Measurements from ENCODE around the gene PXDN.

The PXDN gene

GRCh38 chr2:1617425-1618021, 126.8 kb downstream of the PXDN start:
- no peak for DNase-seq (ENCODE audit: low read depth, low spot score)

GRCh38 chr2:1614564-1614963, 129.8 kb downstream of the PXDN start:
- DNase-seq (ENCODE audit: low read depth, low spot score): no peak

- no peak for DNase-seq (ENCODE audit: low read depth, low spot score)
These were observed 130.5 kb downstream of the PXDN start for GRCh38 chr2:1613731-1614354.

- no peak for DNase-seq (ENCODE audit: low read depth, low spot score)
These were observed 131.3 kb downstream of the PXDN start for GRCh38 chr2:1613078-1613445.

- no peak for DNase-seq (ENCODE audit: low read depth, low spot score)
These were observed 131.8 kb downstream of the PXDN start for GRCh38 chr2:1612391-1613077.

- DNase-seq (ENCODE audit: low read depth, low spot score): no peak
These were observed 132.4 kb downstream of the PXDN start for GRCh38 chr2:1611886-1612285.

- no peak for DNase-seq (ENCODE audit: low read depth, low spot score)
These were observed 134.2 kb downstream of the PXDN start for GRCh38 chr2:1610096-1610485.

- DNase-seq (ENCODE audit: low read depth, low spot score): no peak
These were observed 134.7 kb downstream of the PXDN start for GRCh38 chr2:1609485-1610095.

GRCh38 chr2:1609040-1609439, 135.3 kb downstream of the PXDN start:
- DNase-seq (ENCODE audit: low read depth, low spot score): no peak

GRCh38 chr2:1607971-1608688, 136.2 kb downstream of the PXDN start:
- no peak for DNase-seq (ENCODE audit: low read depth, low spot score)

GRCh38 chr2:1607236-1607920, 136.9 kb downstream of the PXDN start:
- DNase-seq (ENCODE audit: low read depth, low spot score): no peak

GRCh38 chr2:1606421-1607235, 137.7 kb downstream of the PXDN start:
- DNase-seq (ENCODE audit: low read depth, low spot score): no peak

- no peak for DNase-seq (ENCODE audit: low read depth, low spot score)
These were observed 138.3 kb downstream of the PXDN start for GRCh38 chr2:1606046-1606400.

- DNase-seq (ENCODE audit: low read depth, low spot score): no peak
These were observed 138.9 kb downstream of the PXDN start for GRCh38 chr2:1605102-1606045.

GRCh38 chr2:1603521-1603920, 140.8 kb downstream of the PXDN start:
- DNase-seq (ENCODE audit: low read depth, low spot score): no peak

- no peak for DNase-seq (ENCODE audit: low read depth, low spot score)
These were observed 141.3 kb downstream of the PXDN start for GRCh38 chr2:1603059-1603458.

GRCh38 chr2:1602278-1603010, 141.9 kb downstream of the PXDN start:
- DNase-seq (ENCODE audit: low read depth, low spot score): no peak

- no peak for DNase-seq (ENCODE audit: low read depth, low spot score)
These were observed 142.6 kb downstream of the PXDN start for GRCh38 chr2:1601471-1602277.
